Measurements from ENCODE around the gene CPO. TPM values are rescaled to one million over a fixed set of nuclear protein-coding genes. Genes with fewer than 3 reads are reported as not detected.

The CPO gene
- under 1 TPM; 0.33 to 0.40 TPM for total RNA-seq
- polyA plus RNA-seq (ENCODE audit: insufficient read length in 2 of 2), result under 1 TPM; 0.35 to 0.53 TPM
- long read RNA-seq, donor 1, result 0 reads
- long read RNA-seq, donor 2, result 0 reads
- long read RNA-seq, donor 3, result 0 reads
- long read RNA-seq, donor 4, result 0 reads

GRCh38 chr2:206939340-206939739 is at the start of gene CPO:
Gene CPO, plus strand, starts transcription at chr2:206939518. Its CDS starts 82 bp downstream, at chr2:206939600.
- peak in 1 of 6 donors; percentile 25 for DNase-seq (ENCODE audit: low read depth in 4 of 6, low spot score in 6 of 6)
- no peaks in the 10 kb centered on the region for H3K4me1 ChIP-seq (ENCODE audit: control insufficient read depth, insufficient read depth, low read length)
- no peaks in the 10 kb centered on the region for H3K36me3 ChIP-seq (ENCODE audit: control insufficient read depth, insufficient read depth, low read length)
- H3K27me3 ChIP-seq (ENCODE audit: control insufficient read depth, insufficient read depth, low read length), result no peaks in the 10 kb centered on the region
- 71% methylated on average over 1 of the region's 2 CpGs for WGBS (ENCODE audit: insufficient coverage)
- H3K9me3 ChIP-seq (ENCODE audit: control insufficient read depth, insufficient read depth, low read length), result no peaks in the 10 kb centered on the region
- no peak within 1 kb of the TSS for H3K27ac ChIP-seq (ENCODE audit: low read depth, low read length)
- no peak within 1 kb of the TSS for H3K4me3 ChIP-seq (ENCODE audit: low read depth, low read length)

- H3K9me3 ChIP-seq (ENCODE audit: control insufficient read depth, insufficient read depth, low read length), result no peaks in the 10 kb centered on the region
- no peaks in the 10 kb centered on the region for H3K27me3 ChIP-seq (ENCODE audit: control insufficient read depth, insufficient read depth, low read length)
- no peak overlapping the region for H3K4me3 ChIP-seq (ENCODE audit: low read depth, low read length)
- no CpG with 5 or more reads among the region's 2 CpGs for WGBS (ENCODE audit: insufficient coverage)
- no peaks in the 10 kb centered on the region for H3K4me1 ChIP-seq (ENCODE audit: control insufficient read depth, insufficient read depth, low read length)
- no peak overlapping the region for H3K27ac ChIP-seq (ENCODE audit: low read depth, low read length)
- no peak for DNase-seq (ENCODE audit: low read depth in 4 of 6, low spot score in 6 of 6)
- H3K36me3 ChIP-seq (ENCODE audit: control insufficient read depth, insufficient read depth, low read length), result no peaks in the 10 kb centered on the region
Observed at GRCh38 chr2:206890179-206890578, 49.1 kb upstream of the CPO start.

GRCh38 chr2:206890926-206891325 is 48.4 kb upstream of the CPO start:
- Histone ChIP-seq H3K36me3 (ENCODE audit: control insufficient read depth, insufficient read depth, low read length) (no peaks in the 10 kb centered on the region), H3K4me1 (ENCODE audit: control insufficient read depth, insufficient read depth, low read length) (no peaks in the 10 kb centered on the region), H3K27me3 (ENCODE audit: control insufficient read depth, insufficient read depth, low read length) (no peaks in the 10 kb centered on the region), H3K4me3 (ENCODE audit: low read depth, low read length) (no peak overlapping the region), H3K9me3 (ENCODE audit: control insufficient read depth, insufficient read depth, low read length) (no peaks in the 10 kb centered on the region), H3K27ac (ENCODE audit: low read depth, low read length) (no peak overlapping the region)
- WGBS (ENCODE audit: insufficient coverage), result no CpG with 5 or more reads among the region's 1 CpG
- no peak for DNase-seq (ENCODE audit: low read depth in 4 of 6, low spot score in 6 of 6)

GRCh38 chr2:206915121-206915520 is 24.2 kb upstream of the CPO start:
- Histone ChIP-seq H3K4me1 (ENCODE audit: control insufficient read depth, insufficient read depth, low read length) (no peaks in the 10 kb centered on the region), H3K4me3 (ENCODE audit: low read depth, low read length) (no peak overlapping the region), H3K27me3 (ENCODE audit: control insufficient read depth, insufficient read depth, low read length) (no peaks in the 10 kb centered on the region), H3K27ac (ENCODE audit: low read depth, low read length) (no peak overlapping the region), H3K36me3 (ENCODE audit: control insufficient read depth, insufficient read depth, low read length) (no peaks in the 10 kb centered on the region), H3K9me3 (ENCODE audit: control insufficient read depth, insufficient read depth, low read length) (no peaks in the 10 kb centered on the region)
- peak in 2 of 6 donors; percentile 15 to 21 for DNase-seq (ENCODE audit: low read depth in 4 of 6, low spot score in 6 of 6)
- no CpG with 5 or more reads among the region's 1 CpG for WGBS (ENCODE audit: insufficient coverage)

GRCh38 chr2:206918263-206918662 is 21.1 kb upstream of the CPO start:
- 54% methylated on average over 2 of the region's 2 CpGs for WGBS (ENCODE audit: insufficient coverage)
- no peaks in the 10 kb centered on the region for H3K36me3 ChIP-seq (ENCODE audit: control insufficient read depth, insufficient read depth, low read length)
- no peak overlapping the region for H3K27ac ChIP-seq (ENCODE audit: low read depth, low read length)
- peak in 2 of 6 donors; percentile 24 to 56 for DNase-seq (ENCODE audit: low read depth in 4 of 6, low spot score in 6 of 6)
- H3K4me1 ChIP-seq (ENCODE audit: control insufficient read depth, insufficient read depth, low read length), result no peaks in the 10 kb centered on the region
- H3K4me3 ChIP-seq (ENCODE audit: low read depth, low read length), result no peak overlapping the region
- no peaks in the 10 kb centered on the region for H3K9me3 ChIP-seq (ENCODE audit: control insufficient read depth, insufficient read depth, low read length)
- H3K27me3 ChIP-seq (ENCODE audit: control insufficient read depth, insufficient read depth, low read length), result no peaks in the 10 kb centered on the region

GRCh38 chr2:206920310-206920709 is 19.0 kb upstream of the CPO start:
- no peak for DNase-seq (ENCODE audit: low read depth in 4 of 6, low spot score in 6 of 6)
- 92% methylated on average over 2 of the region's 3 CpGs for WGBS (ENCODE audit: insufficient coverage)
- Histone ChIP-seq H3K9me3 (ENCODE audit: control insufficient read depth, insufficient read depth, low read length) (no peaks in the 10 kb centered on the region), H3K27me3 (ENCODE audit: control insufficient read depth, insufficient read depth, low read length) (no peaks in the 10 kb centered on the region), H3K4me3 (ENCODE audit: low read depth, low read length) (no peak overlapping the region), H3K27ac (ENCODE audit: low read depth, low read length) (no peak overlapping the region), H3K36me3 (ENCODE audit: control insufficient read depth, insufficient read depth, low read length) (no peaks in the 10 kb centered on the region), H3K4me1 (ENCODE audit: control insufficient read depth, insufficient read depth, low read length) (no peaks in the 10 kb centered on the region)

- Histone ChIP-seq H3K9me3 (ENCODE audit: control insufficient read depth, insufficient read depth, low read length) (peaks cover 1% of the 10 kb centered on the region), H3K27me3 (ENCODE audit: control insufficient read depth, insufficient read depth, low read length) (no peaks in the 10 kb centered on the region)
- WGBS (ENCODE audit: insufficient coverage), result 82% methylated on average over 2 of the region's 2 CpGs
Observed at GRCh38 chr2:206920951-206921350, 18.4 kb upstream of the CPO start.

GRCh38 chr2:206921529-206921928 is 17.8 kb upstream of the CPO start:
- WGBS (ENCODE audit: insufficient coverage), result 96% methylated on average over 2 of the region's 5 CpGs
- DNase-seq (ENCODE audit: low read depth in 4 of 6, low spot score in 6 of 6), result no peak
- H3K4me3 ChIP-seq (ENCODE audit: low read depth, low read length), result no peak overlapping the region
- H3K27me3 ChIP-seq (ENCODE audit: control insufficient read depth, insufficient read depth, low read length), result no peaks in the 10 kb centered on the region
- H3K4me1 ChIP-seq (ENCODE audit: control insufficient read depth, insufficient read depth, low read length), result no peaks in the 10 kb centered on the region
- H3K9me3 ChIP-seq (ENCODE audit: control insufficient read depth, insufficient read depth, low read length), result peaks cover 1% of the 10 kb centered on the region
- H3K27ac ChIP-seq (ENCODE audit: low read depth, low read length), result no peak overlapping the region
- H3K36me3 ChIP-seq (ENCODE audit: control insufficient read depth, insufficient read depth, low read length), result no peaks in the 10 kb centered on the region

More at GRCh38 chr2:206920951-206921350, 18.4 kb upstream of the CPO start:
- no peak overlapping the region for H3K4me3 ChIP-seq (ENCODE audit: low read depth, low read length)
- no peaks in the 10 kb centered on the region for H3K4me1 ChIP-seq (ENCODE audit: control insufficient read depth, insufficient read depth, low read length)
- no peak overlapping the region for H3K27ac ChIP-seq (ENCODE audit: low read depth, low read length)
- H3K36me3 ChIP-seq (ENCODE audit: control insufficient read depth, insufficient read depth, low read length), result no peaks in the 10 kb centered on the region
- DNase-seq (ENCODE audit: low read depth in 4 of 6, low spot score in 6 of 6), result no peak

- Histone ChIP-seq H3K36me3 (ENCODE audit: control insufficient read depth, insufficient read depth, low read length) (no peaks in the 10 kb centered on the region), H3K4me3 (ENCODE audit: low read depth, low read length) (no peak overlapping the region), H3K27me3 (ENCODE audit: control insufficient read depth, insufficient read depth, low read length) (no peaks in the 10 kb centered on the region), H3K9me3 (ENCODE audit: control insufficient read depth, insufficient read depth, low read length) (no peaks in the 10 kb centered on the region), H3K27ac (ENCODE audit: low read depth, low read length) (no peak overlapping the region), H3K4me1 (ENCODE audit: control insufficient read depth, insufficient read depth, low read length) (no peaks in the 10 kb centered on the region)
- no CpG with 5 or more reads among the region's 2 CpGs for WGBS (ENCODE audit: insufficient coverage)
- DNase-seq (ENCODE audit: low read depth in 4 of 6, low spot score in 6 of 6), result peak in 2 of 6 donors; percentile 17 to 49
Observed at GRCh38 chr2:206935991-206936842, 3.1 kb upstream of the CPO start.

GRCh38 chr2:206936843-206937230 is 2.5 kb upstream of the CPO start:
- Histone ChIP-seq H3K4me3 (ENCODE audit: low read depth, low read length) (no peak overlapping the region), H3K27ac (ENCODE audit: low read depth, low read length) (no peak overlapping the region), H3K36me3 (ENCODE audit: control insufficient read depth, insufficient read depth, low read length) (no peaks in the 10 kb centered on the region), H3K27me3 (ENCODE audit: control insufficient read depth, insufficient read depth, low read length) (no peaks in the 10 kb centered on the region), H3K4me1 (ENCODE audit: control insufficient read depth, insufficient read depth, low read length) (no peaks in the 10 kb centered on the region), H3K9me3 (ENCODE audit: control insufficient read depth, insufficient read depth, low read length) (no peaks in the 10 kb centered on the region)
- no CpG with 5 or more reads among the region's 2 CpGs for WGBS (ENCODE audit: insufficient coverage)
- peak in 1 of 6 donors; percentile 40 for DNase-seq (ENCODE audit: low read depth in 4 of 6, low spot score in 6 of 6)

All from spinal cord (tissue), 10 donors.